D721Med (cell line): Measurements from ENCODE around the gene TMEM74B.
A peak's percentile ranks its signal among the peaks of the same experiment; 100 is the strongest.
"Not testable (repeated sequence)": the region's sequence is repeated elsewhere in the genome, so short reads cannot be mapped to it uniquely, and the experiment has no call there.

Experiments
- DNase-seq: peaks from one replicate; pipeline ENCODE4 v3.0.0; 2011; ENCODE audit warnings: low spot score; ENCODE audit not compliant: insufficient read length
- FAIRE-seq: peaks from 2 replicates; lab custom pipeline; 2011; peaks lifted over from hg19 to GRCh38; lab: Jason Lieb, UNC
- TF ChIP-seq, protein P1 (sequence below): IDR thresholded peaks from 2 replicates; pipeline ENCODE4 v1.5.1; 2012; ENCODE audit warnings: mild to moderate bottlenecking, control low read depth; ENCODE audit not compliant: insufficient read depth; ENCODE audit errors: missing control alignments

TMEM74B gene

DNA sequence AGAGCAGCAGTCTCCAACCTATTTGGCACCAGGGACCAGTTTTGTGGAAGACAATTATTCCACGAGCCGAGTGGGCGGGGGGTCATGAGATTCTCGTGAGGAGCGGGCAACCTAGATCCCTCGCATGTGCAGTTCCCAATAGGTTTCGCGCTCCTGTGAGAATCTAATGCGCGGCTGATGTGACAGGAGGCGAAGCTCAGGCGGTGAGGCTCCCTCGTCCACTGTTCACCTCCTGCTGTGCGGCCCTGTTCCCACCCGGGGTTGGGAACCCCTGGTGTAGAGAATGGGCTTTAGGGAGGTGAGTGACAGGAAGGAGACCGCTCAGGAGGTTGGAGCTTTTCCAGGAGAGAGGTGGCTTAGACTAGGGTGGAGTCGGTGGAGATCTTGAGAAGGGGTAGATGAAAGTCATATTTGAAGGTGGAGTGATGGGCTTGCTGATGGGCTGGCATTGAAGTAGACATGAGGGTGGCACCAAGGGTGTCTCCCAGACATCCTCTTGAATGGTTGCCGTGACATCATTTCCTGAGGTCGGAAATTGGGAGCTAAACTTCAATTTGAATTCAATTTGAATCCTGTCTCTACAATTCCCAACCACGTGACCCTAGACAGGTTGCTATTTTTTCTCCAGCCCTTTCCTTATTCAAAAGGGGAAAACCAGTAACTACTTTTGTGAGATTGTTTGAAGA is 39.6 kb upstream of the TMEM74B start:
- no peak for FAIRE-seq
- TF ChIP-seq, protein P1, sequence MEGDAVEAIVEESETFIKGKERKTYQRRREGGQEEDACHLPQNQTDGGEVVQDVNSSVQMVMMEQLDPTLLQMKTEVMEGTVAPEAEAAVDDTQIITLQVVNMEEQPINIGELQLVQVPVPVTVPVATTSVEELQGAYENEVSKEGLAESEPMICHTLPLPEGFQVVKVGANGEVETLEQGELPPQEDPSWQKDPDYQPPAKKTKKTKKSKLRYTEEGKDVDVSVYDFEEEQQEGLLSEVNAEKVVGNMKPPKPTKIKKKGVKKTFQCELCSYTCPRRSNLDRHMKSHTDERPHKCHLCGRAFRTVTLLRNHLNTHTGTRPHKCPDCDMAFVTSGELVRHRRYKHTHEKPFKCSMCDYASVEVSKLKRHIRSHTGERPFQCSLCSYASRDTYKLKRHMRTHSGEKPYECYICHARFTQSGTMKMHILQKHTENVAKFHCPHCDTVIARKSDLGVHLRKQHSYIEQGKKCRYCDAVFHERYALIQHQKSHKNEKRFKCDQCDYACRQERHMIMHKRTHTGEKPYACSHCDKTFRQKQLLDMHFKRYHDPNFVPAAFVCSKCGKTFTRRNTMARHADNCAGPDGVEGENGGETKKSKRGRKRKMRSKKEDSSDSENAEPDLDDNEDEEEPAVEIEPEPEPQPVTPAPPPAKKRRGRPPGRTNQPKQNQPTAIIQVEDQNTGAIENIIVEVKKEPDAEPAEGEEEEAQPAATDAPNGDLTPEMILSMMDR = no peak
- DNase-seq = no peak

DNA sequence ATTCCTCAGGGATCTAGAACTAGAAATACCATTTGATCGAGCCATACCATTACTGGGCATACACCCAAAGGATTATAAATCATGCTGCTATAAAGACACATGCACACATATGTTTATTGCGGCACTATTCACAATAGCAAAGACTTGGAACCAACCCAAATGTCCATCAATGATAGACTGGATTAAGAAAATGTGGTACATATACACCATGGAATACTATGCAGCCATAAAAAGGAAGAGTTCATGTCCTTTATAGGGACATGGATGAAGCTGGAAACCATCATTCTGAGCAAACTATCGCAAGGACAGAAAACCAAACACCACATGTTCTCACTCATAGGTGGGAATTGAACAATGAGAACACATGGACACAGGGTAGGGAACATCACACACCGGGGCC is 38.0 kb upstream of the TMEM74B start:
- not testable (repeated sequence) for FAIRE-seq, DNase-seq

DNA sequence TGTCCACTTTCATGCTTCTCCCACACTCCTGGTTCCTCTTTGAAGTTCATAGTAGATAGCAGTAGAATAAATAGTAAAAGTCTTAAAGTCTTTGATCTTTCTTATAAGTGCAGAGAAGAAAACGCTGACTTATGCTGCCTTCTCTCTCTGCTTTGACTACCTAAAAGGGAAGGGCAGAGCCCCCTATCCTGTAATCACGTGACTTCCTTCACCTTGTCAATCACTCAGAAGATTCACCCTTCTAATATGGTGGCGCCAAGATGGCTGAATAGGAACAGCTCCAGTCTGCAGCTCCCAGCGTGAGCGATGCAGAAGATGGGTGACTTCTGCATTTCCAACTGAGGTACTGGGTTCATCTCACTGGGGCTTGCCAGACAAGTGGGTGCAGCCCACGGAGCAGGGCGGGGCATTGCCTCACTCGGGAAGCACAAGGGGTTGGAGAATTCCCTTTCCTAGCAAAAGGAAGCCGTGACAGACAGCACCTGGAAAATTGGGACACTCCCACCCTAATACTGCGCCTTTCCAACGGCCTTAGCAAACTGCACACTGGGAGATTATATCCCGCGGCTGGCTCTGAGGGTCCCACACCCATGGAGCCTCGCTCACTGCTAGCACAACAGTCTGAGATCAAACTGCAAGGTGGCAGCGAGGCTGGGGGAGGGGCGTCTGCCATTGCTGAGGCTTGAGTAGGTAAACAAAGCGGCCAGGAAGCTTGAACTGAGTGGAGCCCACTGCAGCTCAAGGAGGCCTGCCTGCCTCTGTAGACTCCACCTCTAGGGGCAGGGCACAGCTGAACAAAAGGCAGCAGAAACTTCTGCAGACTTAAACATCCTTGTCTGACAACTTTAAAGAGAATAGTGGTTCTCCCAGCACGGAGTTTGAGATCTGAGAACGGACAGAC is 32.0 kb upstream of the TMEM74B start:
- FAIRE-seq, DNase-seq: not testable (repeated sequence)

DNA sequence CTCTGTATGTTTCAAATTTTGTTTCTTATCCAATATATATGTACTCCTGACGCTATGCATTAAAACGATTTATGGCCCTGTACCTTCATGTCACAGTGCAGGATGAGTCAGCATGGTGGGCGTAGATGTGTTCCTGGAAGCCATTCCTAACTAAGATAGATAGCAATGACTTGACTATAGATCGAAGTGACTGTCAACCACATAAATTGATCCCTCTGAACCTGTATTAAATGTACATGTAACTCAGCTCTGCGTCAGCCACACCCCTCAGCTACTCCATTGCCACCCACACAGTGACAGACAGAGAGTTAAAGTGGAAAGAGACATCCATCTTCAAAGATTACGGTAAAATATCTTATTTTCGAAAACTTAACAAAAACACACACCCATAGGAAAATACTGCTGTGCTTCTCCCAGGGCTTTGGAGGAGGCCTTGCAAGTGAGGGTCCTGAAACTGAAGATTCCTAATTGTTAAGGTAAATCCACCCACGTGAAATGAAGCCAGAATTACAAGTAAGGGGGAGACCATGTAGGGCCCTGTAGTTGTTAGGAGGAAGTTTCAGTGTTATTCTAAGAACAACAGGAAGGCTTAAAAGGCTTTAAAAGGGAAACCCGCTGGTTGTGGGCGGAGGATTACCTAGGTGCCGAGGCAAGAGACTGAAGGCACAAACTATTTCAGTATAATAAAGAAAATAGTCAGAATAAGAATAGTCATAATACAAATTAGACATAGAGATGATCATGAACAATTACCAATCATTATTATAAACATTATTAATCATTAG is 30.8 kb upstream of the TMEM74B start:
- FAIRE-seq = no peak

DNA sequence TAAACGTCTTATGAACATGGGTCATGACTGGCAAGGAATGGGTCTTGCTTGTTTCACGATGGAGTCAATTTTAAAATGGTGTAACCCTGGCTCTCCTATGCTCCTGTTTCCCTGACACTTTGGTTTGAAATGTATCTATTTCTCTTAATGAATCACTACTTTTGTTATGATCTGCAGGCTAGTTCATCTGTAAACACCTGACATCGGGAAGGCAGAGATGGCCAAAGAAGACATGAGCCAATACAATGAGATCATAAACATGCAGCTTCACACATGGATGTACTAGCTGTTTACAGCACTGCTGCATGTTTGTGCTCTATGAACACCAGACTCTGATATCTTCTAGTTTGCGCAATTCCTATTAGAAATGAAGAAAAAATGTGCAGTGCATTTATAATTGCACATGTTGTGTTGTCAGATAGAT is 30.1 kb upstream of the TMEM74B start:
- TF ChIP-seq, protein P1 = no peak
- no peak for DNase-seq
- FAIRE-seq = no peak

More for the DNA sequence above, 30.8 kb upstream of the TMEM74B start:
- TF ChIP-seq, protein P1 = no peak
- DNase-seq = no peak

DNA sequence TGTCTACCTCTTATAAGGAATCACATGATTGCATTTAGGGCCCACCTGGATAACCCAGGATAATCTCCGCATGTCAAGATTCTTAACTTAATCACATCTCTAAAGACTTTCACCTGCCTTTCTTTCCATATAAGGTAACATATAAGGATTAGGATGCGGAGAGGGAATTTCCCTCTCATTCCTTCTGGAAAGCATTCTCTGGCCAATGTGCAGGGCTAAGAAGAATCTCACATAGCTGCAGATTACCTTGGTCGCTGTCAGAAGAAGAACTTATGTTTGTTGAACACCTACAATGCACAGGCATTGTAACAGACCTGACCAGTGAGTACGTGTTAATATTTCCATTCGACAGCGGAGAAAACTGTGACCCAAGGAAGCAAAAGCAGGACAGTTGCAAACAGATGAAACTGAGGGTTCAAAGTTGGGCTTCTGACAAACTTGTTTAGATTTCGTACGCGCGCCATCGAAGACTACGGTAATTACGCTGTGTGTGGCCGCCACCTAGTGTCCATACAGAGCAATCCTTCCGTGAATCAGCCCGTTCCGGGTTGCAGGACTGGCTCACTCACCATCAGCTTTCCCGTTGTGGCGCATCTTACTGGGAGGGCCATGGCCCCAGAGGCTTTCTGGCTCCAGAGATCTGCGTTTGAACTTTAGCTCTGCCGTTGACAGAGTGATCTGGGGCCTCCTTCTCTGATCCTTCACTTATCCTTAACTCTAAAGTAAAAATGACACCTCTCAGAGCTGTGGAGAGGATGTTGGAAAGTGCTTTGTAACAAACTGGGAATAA is 28.0 kb upstream of the TMEM74B start:
- TF ChIP-seq, protein P1 = peak; percentile 88
- FAIRE-seq (no peak), DNase-seq (peak; percentile 21)

DNA sequence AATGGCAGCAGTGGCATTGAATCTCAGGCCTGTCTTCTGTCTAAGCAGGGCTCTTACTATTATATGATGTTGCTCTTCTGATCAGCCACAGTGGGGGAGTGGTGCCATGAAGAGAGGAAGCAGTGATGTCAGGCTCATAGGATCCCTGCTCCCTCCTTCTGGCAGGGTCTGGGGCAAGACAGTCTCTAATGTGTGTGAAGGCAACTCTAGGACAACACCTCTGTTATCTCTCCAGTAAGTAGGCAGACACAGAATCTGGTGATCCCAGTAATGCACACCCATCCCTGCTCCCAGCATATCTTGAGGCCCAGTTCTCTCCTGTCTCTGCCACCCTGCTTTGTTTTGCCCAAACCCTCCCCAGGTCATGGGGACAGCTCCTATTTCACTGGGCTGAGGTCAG is 27.2 kb upstream of the TMEM74B start:
- no peak for FAIRE-seq
- TF ChIP-seq, protein P1 = no peak

More for the DNA sequence above, 27.2 kb upstream of the TMEM74B start:
- no peak for DNase-seq
